Keratinocyte (primary cell): ENCODE data around the gene MYLIP. TPM values are rescaled to one million over a fixed set of nuclear protein-coding genes. Genes with fewer than 3 reads are reported as not detected.

Source experiments
- DNase-seq: peaks from one replicate; pipeline ENCODE4 v3.0.0-alpha.2; 2011; ENCODE audit warnings: low read depth, missing footprints, low spot score
- FAIRE-seq: peaks from 2 replicates; lab custom pipeline; 2011; peaks lifted over from hg19 to GRCh38; lab: Jason Lieb, UNC
- H2AFZ ChIP-seq: 2 replicates; pipeline ENCODE4 v1.6.0; 2012; ENCODE audit warnings: low read length, control low read depth, inconsistent platforms; ENCODE audit not compliant: control insufficient read depth
- H3K27ac ChIP-seq: 2 replicates; pipeline ENCODE4 v1.5.1; 2011; ENCODE audit warnings: low read length; ENCODE audit not compliant: control insufficient read depth, insufficient read depth
- H3K27me3 ChIP-seq: 3 replicates; pipeline ENCODE4 v1.6.0; 2011; ENCODE audit warnings: low read length; ENCODE audit not compliant: control insufficient read depth, insufficient read depth; ENCODE audit errors: extremely low read depth
- H3K36me3 ChIP-seq, 2 experiments: 2 replicates in 1 of 2; 3 replicates in 1 of 2; pipeline ENCODE4 v1.5.1; 2011; ENCODE audit warnings: low read length in 2 of 2, mild to moderate bottlenecking in 1 of 2; ENCODE audit not compliant: control insufficient read depth in 2 of 2, insufficient read depth in 2 of 2; ENCODE audit errors: extremely low read depth in 1 of 2
- H3K4me1 ChIP-seq: 3 replicates; pipeline ENCODE4 v1.5.1; 2011; ENCODE audit warnings: low read length; ENCODE audit not compliant: control insufficient read depth, insufficient read depth; ENCODE audit errors: extremely low read depth
- H3K4me2 ChIP-seq: 3 replicates; pipeline ENCODE4 v1.6.0; 2011; ENCODE audit warnings: low read depth, low read length; ENCODE audit not compliant: control insufficient read depth, insufficient read depth; ENCODE audit errors: extremely low read depth
- H3K4me3 ChIP-seq, 3 experiments: fragments of 200-600 bp in 1 of 3; sonication (generic) in 1 of 3; 2 replicates in 2 of 3; 3 replicates in 1 of 3; pipeline ENCODE4 v1.5.1; 2011 to 2016; ENCODE audit warnings: low read length in 3 of 3, mild to moderate bottlenecking in 3 of 3, control low read depth in 2 of 3, inconsistent platforms in 1 of 3, low read depth in 1 of 3, mixed read lengths in 1 of 3, mixed run types in 1 of 3, moderate library complexity in 1 of 3; ENCODE audit not compliant: control insufficient read depth in 2 of 3, insufficient read depth in 2 of 3; ENCODE audit errors: extremely low read depth in 1 of 3
- H3K79me2 ChIP-seq: 2 replicates; pipeline ENCODE4 v1.6.0; 2012; ENCODE audit warnings: low read length; ENCODE audit not compliant: control insufficient read depth, insufficient read depth
- H3K9ac ChIP-seq: 3 replicates; pipeline ENCODE4 v1.6.0; 2011; ENCODE audit warnings: low read length; ENCODE audit not compliant: control insufficient read depth, insufficient read depth; ENCODE audit errors: extremely low read depth
- H3K9me1 ChIP-seq: 3 replicates; pipeline ENCODE4 v1.6.0; 2011; ENCODE audit warnings: low read length; ENCODE audit not compliant: control insufficient read depth, insufficient read depth; ENCODE audit errors: extremely low read depth
- H3K9me3 ChIP-seq: 2 replicates; pipeline ENCODE4 v1.5.1; 2012; ENCODE audit warnings: low read depth, low read length; ENCODE audit not compliant: control insufficient read depth
- H4K20me1 ChIP-seq: 3 replicates; pipeline ENCODE4 v1.6.0; 2011; ENCODE audit warnings: low read length; ENCODE audit not compliant: control insufficient read depth, insufficient read depth; ENCODE audit errors: extremely low read depth
- CTCF ChIP-seq, 3 experiments: IDR thresholded peaks in 1 of 3; conservative IDR thresholded peaks in 1 of 3; optimal IDR thresholded peaks in 1 of 3; 2 replicates in 2 of 3; 3 replicates in 1 of 3; pipeline versions ENCODE3 to v1.5.1; 2011; ENCODE audit warnings: low read length in 3 of 3, mild to moderate bottlenecking in 3 of 3, moderate library complexity in 2 of 3, control low read depth in 1 of 3, inconsistent platforms in 1 of 3; ENCODE audit not compliant: insufficient read depth in 2 of 3; ENCODE audit errors: extremely low read depth in 1 of 3
- EZH2 ChIP-seq: IDR thresholded peaks from one replicate; pipeline ENCODE4 v1.6.1; 2012; ENCODE audit warnings: inconsistent platforms, mild to moderate bottlenecking, low read length, moderate library complexity
- dilution Hi-C: fragments of 300-500 bp; cut with MboI; formaldehyde crosslinking; loops from one replicate; pipeline ENCODE4 v1.7.0; 2020; ENCODE audit warnings: low sequenced_read_pairs; ENCODE audit not compliant: extremely low pct_ligation_motif_present
- polyA plus RNA-seq, 5 experiments: library from polyadenylated mRNA; depleted of rRNA in 3 of 5; stranded (reverse) in 3 of 5; stranded (forward) in 1 of 5; unstranded in 1 of 5; fragments of >200 nt; gene quantifications; 1 replicate in 1 of 5; 2 replicates in 3 of 5; 3 replicates in 1 of 5; pipeline versions ENCODE4 v1.2.1 to v1.2.3, GENCODE V29; 2011 to 2012; ENCODE audit warnings: missing spikeins in 2 of 5, low read depth in 1 of 5, low replicate concordance in 1 of 5

MYLIP gene
- polyA plus RNA-seq, 1 donor (not counting 4 experiments of a cell fraction or from before 2014, with no cell fraction given), result 5.8 TPM

GRCh38 chr6:16179063-16179462 lies 50.2 kb downstream of the MYLIP start:
- FAIRE-seq, result no peak

DNA sequence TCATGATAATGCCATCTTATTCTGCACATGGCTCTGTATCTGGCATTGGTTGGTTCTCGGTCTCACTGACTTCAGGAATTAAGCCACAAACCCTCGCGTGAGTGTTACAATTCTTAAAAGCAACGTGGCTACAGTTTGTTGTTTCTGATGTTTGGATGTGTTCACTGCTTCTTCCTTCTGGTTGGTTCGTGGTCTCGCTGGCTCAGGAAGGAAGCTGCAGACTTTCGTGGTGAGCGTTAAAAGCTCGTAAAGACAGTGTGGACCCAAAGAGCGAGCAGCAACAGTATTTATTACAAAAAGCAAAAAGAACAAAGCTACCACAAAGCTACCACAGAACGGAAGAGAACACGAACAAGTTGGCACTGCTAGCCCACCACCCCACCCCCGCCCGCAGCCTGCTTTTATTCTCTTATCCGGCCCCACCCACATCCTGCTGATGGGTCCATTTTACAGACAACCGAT lies 51.1 kb downstream of the MYLIP start:
- Histone ChIP-seq H3K79me2 (no peaks in the 10 kb centered on the region), H4K20me1 (no peaks in the 10 kb centered on the region), H3K9me3 (no peaks in the 10 kb centered on the region), H3K9ac (no peak overlapping the region), H2AFZ (no peak overlapping the region), H3K27ac (no peak overlapping the region), H3K9me1 (no peaks in the 10 kb centered on the region), H3K4me2 (no peak overlapping the region), H3K4me3 (no peak overlapping the region), H3K4me1 (no peaks in the 10 kb centered on the region), H3K36me3 (no peaks in the 10 kb centered on the region), H3K27me3 (peaks cover 3% of the 10 kb centered on the region)
- FAIRE-seq (no peak), DNase-seq (no peak)
- TF ChIP-seq EZH2 (no peak), CTCF (optimal IDR thresholded peaks at IDR 0.05 in 1 of 3, IDR thresholded peaks at IDR 0.05 in 1 of 3, conservative IDR thresholded peaks at IDR 0.05 in 1 of 3; ENCODE audit: extremely low read depth in 1 of 3, insufficient read depth in 2 of 3, low read length in 3 of 3) (no peak)
- dilution Hi-C loops, result loop anchor here (25.0 kb wide), 1 partner anchor 493 kb away; no protein-coding TSS in a partner anchor

More at GRCh38 chr6:16179063-16179462, 50.2 kb downstream of the MYLIP start:
- H3K27ac ChIP-seq, result no peak overlapping the region
- no peaks in the 10 kb centered on the region for H3K36me3 ChIP-seq
- H3K9me1 ChIP-seq, result no peaks in the 10 kb centered on the region
- H3K4me2 ChIP-seq, result no peak overlapping the region
- no peak for DNase-seq
- no peaks in the 10 kb centered on the region for H3K4me1 ChIP-seq
- no peak overlapping the region for H2AFZ ChIP-seq
- no peaks in the 10 kb centered on the region for H3K79me2 ChIP-seq
- no peaks in the 10 kb centered on the region for H4K20me1 ChIP-seq
- dilution Hi-C loops, result loop anchor here (25.0 kb wide), 1 partner anchor 492 kb away; no protein-coding TSS in a partner anchor
- no peak overlapping the region for H3K9ac ChIP-seq
- no peaks in the 10 kb centered on the region for H3K9me3 ChIP-seq
- H3K4me3 ChIP-seq, result no peak overlapping the region
- TF ChIP-seq CTCF (optimal IDR thresholded peaks at IDR 0.05 in 1 of 3, IDR thresholded peaks at IDR 0.05 in 1 of 3, conservative IDR thresholded peaks at IDR 0.05 in 1 of 3; ENCODE audit: extremely low read depth in 1 of 3, insufficient read depth in 2 of 3, low read length in 3 of 3), result no peak
- no peak for TF ChIP-seq EZH2
- H3K27me3 ChIP-seq, result peaks cover 3% of the 10 kb centered on the region
